Transverse colon (tissue), 4 donors: Measurements from ENCODE around the gene ASGR1.

ENCODE experiments used
- EP300 ChIP-seq: sonication (generic); formaldehyde crosslinking; IDR thresholded peaks from one replicate; pipeline ENCODE4 v1.6.1; 2017; ENCODE audit warnings: antibody characterized with exemption, low read depth
- POLR2AphosphoS5 ChIP-seq, 3 donors: sonication (generic); formaldehyde crosslinking; IDR thresholded peaks; one replicate each; pipeline ENCODE4 v1.6.1; 2016; ENCODE audit warnings: antibody characterized with exemption in 3 of 3
- TF ChIP-seq, protein P1 (sequence below), 5 experiments: fragments of 200-600 bp in 3 of 5; fragments of 450-650 bp in 2 of 5; sonication (generic) in 3 of 5; IDR thresholded peaks; 1 replicate in 2 of 5; 2 replicates in 3 of 5; pipeline ENCODE4 v1.5.1; 2016 to 2017; ENCODE audit warnings: antibody characterized with exemption in 5 of 5, inconsistent platforms in 3 of 5, mild to moderate bottlenecking in 2 of 5, moderate library complexity in 1 of 5

GRCh38 chr17:7190276-7190917, 11.2 kb upstream of the ASGR1 start:
- TF ChIP-seq EP300 (no peak), POLR2AphosphoS5 (IDR thresholded peaks at IDR 0.05) (no peak)
- TF ChIP-seq, protein P1, sequence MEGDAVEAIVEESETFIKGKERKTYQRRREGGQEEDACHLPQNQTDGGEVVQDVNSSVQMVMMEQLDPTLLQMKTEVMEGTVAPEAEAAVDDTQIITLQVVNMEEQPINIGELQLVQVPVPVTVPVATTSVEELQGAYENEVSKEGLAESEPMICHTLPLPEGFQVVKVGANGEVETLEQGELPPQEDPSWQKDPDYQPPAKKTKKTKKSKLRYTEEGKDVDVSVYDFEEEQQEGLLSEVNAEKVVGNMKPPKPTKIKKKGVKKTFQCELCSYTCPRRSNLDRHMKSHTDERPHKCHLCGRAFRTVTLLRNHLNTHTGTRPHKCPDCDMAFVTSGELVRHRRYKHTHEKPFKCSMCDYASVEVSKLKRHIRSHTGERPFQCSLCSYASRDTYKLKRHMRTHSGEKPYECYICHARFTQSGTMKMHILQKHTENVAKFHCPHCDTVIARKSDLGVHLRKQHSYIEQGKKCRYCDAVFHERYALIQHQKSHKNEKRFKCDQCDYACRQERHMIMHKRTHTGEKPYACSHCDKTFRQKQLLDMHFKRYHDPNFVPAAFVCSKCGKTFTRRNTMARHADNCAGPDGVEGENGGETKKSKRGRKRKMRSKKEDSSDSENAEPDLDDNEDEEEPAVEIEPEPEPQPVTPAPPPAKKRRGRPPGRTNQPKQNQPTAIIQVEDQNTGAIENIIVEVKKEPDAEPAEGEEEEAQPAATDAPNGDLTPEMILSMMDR (IDR thresholded peaks at IDR 0.05), result no peak
